GM18868 (cell line): Measurements from ENCODE around the gene NR1H4.
"Not testable (repeated sequence)": the region's sequence is repeated elsewhere in the genome, so short reads cannot be mapped to it uniquely, and the experiment has no call there.

Source experiments
- ATAC-seq: cut with Tn5 transposase; IDR thresholded peaks from one replicate; pipeline ENCODE4 v1.9.1; 2021; ENCODE audit warnings: mild to moderate bottlenecking, moderate library complexity; ENCODE audit not compliant: unreplicated experiment

The NR1H4 gene

GRCh38 chr12:100473716-100474150 is at the start of gene NR1H4:
NR1H4 (plus strand) TSS chr12:100473866; CDS start chr12:100493324, 19,458 bp downstream.
- ATAC-seq, result no peak

DNA sequence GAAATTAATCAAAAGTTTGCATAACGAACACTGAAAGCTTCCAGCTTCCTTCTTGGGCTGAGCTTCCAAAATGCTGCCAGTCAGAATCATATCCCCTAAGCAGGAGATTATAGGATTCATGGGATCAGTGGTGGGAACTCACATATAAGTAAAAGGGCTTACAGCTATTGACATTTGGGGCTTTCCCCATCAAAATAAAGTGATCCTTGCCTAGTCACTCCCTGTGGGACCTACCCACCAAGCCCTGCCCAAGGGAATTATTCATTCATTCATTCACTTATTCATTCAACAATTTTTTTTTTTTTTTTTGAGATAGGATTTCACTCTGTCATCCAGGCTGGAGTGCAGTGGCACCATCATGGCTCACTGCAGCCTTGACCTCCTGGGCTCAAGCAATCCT is 47.5 kb upstream of the NR1H4 start:
- no peak for ATAC-seq

- ATAC-seq, result no peak
Observed at GRCh38 chr12:100427078-100427477, 46.6 kb upstream of the NR1H4 start.

- ATAC-seq, result not testable (repeated sequence)
Observed at GRCh38 chr12:100430251-100430650, 43.4 kb upstream of the NR1H4 start.

- ATAC-seq, result no peak
Observed at GRCh38 chr12:100433701-100434100, 40.0 kb upstream of the NR1H4 start.

DNA sequence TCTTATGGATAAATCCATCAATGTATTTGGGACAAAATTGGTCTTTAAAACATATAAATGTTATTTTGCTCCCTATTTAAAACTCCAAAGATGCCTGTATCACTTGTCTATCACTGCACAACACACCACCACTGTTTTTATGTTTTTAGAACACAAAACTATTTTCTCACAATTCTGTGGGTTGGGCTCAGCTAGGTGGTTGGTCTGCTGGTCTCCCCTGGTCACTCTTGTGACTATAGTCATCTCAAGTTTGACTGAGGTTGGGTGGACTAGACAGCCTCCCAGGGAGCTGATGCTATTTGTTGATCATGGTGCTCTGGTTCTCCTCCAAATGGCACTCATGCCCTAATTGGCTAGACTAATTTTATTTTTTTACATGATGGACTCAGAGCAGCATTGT is 39.5 kb upstream of the NR1H4 start:
- no peak for ATAC-seq

- ATAC-seq, result no peak
Observed at GRCh38 chr12:100435957-100436356, 37.7 kb upstream of the NR1H4 start.

GRCh38 chr12:100437038-100437841 is 36.4 kb upstream of the NR1H4 start:
- no peak for ATAC-seq

- no peak for ATAC-seq
Observed at GRCh38 chr12:100439797-100440196, 33.9 kb upstream of the NR1H4 start.

- ATAC-seq, result no peak
Observed at GRCh38 chr12:100442403-100442802, 31.3 kb upstream of the NR1H4 start.

GRCh38 chr12:100443434-100443833 is 30.2 kb upstream of the NR1H4 start:
- no peak for ATAC-seq

GRCh38 chr12:100445081-100445481 is 28.6 kb upstream of the NR1H4 start:
- ATAC-seq, result no peak

DNA sequence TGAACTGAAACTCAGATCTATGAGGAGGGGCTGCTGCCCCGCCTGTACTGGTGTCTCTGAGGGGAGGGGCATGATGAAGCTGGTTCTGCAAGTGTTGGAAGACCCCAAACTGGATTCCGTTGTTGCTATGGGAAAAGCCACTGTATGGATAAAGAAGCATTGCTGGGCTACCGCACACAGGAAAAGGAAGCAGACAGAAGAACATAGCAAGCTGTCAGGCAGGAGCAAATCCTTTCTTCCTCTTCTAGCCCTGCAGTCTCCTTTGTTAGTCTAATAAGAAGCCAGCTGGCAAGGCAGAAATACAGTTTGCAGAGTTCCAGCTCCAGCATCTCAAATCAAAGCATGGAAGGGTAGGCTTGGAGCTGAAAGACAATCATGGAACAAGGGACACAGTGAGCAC is 26.3 kb upstream of the NR1H4 start:
- ATAC-seq, result no peak

GRCh38 chr12:100448656-100449055 is 25.0 kb upstream of the NR1H4 start:
- ATAC-seq, result no peak

GRCh38 chr12:100450735-100451134 is 22.9 kb upstream of the NR1H4 start:
- ATAC-seq, result no peak

DNA sequence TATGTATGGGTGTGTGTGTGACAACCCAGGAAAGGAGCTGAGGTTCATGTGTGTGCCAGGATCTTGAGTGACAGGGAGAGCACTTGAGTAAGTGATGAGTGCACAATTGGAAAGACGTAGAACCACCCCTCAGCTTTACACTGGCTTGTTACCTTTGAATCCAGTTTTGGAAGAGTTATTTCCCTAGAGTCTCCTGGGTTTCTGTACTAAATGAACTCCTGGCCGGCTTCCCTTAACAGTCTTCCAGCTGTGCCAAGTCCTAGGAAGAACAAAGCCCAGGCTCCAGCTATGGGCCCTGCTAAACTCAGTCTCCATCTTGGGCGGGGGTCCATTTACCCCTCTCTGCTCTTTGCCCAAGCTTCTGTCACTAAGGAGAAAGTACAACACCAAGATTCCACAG is 19.7 kb upstream of the NR1H4 start:
- ATAC-seq, result no peak

GRCh38 chr12:100455896-100456295 is 17.8 kb upstream of the NR1H4 start:
- no peak for ATAC-seq

DNA sequence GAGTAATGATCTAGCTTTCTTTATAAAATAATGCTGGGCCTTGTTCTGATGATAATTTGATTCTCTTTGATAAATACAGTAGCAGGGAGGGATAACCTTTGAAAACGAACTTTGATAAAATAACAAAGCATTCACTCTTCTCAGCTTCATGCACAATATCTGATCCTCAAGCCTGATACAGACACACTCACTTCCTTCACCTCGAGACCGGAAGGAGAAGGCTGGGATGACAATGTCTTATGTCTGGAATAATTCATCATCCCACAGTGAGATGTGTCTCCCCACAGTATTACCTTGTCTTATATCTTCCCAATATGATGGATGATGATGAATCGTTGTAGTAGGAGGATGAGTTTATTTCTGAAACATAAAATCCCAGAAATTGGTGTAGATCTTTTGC is 15.5 kb upstream of the NR1H4 start:
- ATAC-seq, result no peak

GRCh38 chr12:100460702-100461101 is 13.0 kb upstream of the NR1H4 start:
- ATAC-seq, result no peak

GRCh38 chr12:100461330-100461973 is 12.2 kb upstream of the NR1H4 start:
- no peak for ATAC-seq

DNA sequence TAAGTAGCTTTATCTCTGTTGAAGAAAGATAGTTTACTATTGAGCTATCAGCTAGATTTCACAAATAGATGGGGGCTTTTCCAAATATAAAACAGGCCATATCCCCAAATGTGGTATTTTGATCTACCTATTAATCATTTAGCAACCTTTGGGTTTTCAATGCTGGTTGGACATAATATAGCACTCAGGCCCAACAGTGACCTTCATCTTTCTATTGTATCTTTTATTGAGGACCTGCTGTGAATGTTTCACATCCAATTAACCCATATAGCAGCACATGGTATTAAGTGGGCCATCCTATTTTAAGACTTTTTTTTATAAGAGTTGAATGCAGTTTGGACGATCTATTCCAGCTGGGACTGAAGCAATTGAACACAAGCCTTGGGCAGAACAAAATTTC is 10.0 kb upstream of the NR1H4 start:
- ATAC-seq, result no peak

DNA sequence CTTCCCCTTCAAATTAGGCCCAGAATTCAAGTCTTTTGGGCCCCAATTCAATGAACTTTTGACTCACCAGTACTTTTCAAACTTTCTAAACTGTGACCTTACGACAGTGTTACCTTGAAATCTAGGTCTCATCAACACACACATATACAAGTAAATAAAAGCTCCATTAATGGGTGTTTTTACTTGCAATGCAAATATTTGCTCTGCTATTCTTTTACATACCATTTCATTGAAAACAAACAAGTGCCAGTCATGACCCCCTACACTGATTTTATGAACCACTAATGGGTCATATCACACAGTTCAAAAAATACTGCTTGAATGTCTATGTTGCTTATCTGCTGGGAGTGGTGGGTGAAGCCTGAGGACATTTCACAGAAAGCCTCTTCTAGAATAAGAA is 9.1 kb upstream of the NR1H4 start:
- ATAC-seq, result no peak
